ENCODE results near the gene GSTP1.
"Not testable (repeated sequence)": the region's sequence is repeated elsewhere in the genome, so short reads cannot be mapped to it uniquely, and the experiment has no call there.

GSTP1 gene

DNA sequence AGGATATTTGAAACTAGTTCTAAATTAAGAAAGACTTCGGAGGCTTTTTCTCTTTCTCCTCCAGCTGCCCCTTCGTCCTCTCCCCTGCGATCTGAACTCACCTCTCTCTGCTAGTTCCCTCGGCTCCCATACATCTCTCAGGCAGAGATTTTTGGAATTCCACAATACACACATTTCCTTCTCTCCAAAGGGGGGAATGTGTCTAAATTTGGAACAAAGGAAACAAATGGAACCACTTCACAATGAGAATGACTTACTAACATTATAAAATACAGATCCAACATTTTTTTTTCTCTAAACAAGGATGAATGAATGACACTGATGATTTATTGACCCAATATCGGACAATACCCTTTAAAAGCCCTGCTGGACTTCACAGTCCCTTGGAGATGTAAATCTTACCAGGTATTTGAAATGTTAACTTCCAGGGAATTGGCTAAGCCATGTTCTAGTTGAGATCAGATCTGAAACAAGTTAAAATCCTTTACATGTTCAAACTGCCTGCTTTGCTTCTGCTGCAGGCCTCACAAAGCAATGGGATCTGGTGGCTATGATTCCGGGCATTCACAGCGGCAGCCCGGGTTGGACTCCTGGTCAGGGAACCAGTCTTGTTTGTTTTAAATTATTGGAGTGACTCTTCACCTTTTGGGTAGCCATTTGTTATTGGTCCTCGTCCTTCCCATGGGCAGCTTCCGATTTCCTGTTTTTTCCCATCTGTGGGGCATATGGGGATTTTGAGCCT is 20.5 kb upstream of the GSTP1 start:
- no peak for DNase-seq

DNA sequence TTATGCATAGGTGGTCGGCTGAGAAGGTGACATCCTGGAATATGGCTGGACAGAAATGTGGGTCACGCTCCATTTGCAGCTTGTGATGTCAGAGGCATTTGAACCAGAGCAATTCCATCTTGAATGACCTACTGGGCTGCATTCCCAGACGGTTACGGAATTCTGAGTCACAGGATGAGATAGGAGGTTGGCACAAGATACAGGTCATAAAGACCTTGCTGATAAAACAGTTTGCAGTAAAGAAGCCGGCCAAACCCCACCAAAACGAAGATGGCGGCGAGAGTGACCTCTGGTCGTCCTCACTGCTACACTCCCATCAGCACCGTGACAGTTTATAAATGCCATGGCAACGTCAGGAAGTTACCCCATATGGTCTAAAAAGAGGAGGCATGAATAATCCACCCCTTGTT is 19.9 kb upstream of the GSTP1 start:
- DNase-seq: not testable (repeated sequence)

DNA sequence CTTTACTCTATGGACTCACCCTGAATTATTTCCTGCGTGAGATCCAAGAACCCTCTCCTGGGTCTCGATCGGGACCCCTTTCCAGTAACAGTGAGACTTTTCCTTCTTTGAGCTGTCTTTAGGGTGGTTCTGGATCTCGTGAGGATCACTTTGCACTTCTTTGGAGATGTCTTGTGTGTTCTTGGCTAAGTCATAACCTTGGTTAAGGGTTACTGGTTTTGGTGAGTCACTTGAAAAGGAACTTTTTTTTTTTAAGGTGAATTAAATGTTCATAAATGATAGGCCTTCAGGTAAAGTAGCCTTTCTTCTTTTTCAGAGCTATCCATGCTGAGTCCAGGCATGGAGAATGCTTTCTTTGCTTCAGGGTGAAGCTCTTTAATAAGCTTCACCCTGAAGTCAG is 19.4 kb upstream of the GSTP1 start:
- DNase-seq: no peak

DNA sequence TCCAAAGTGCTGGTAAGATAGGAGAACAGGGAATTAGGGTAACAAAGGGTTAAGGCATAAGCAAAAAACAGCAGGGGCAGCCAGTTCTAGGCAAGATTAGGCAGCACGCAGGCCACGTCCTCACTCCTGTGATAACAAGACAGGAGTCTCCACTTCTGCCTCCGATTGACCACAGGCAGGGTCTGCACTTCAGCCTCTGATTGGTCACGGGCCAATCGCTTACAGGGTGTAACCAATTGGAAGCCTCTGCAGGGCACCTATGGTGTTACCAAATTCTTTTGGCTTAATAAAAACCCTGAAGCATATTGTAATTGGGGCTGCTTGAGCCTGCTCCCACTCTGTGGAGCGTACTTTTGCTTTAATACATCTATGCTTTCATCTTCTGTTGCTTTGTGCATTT is 12.2 kb upstream of the GSTP1 start:
- no peak for DNase-seq

DNA sequence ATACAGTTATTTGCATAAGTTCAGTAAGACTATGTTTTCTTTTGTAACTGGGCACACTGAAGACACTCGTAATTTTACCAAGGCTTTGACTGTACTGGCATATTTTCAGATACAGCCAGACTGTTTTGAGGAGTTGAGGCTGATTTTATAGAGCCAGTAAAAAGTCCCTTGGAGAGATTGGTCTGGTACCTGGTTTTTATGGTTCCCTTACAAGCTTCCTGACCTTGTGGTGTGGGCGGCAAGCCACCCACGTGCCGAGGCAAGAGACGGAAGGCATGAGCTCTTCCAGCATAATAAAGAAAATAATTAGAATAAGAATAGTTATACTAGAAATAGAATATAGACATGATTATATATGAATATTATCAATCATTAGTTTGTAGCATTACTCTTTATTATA is 11.3 kb upstream of the GSTP1 start:
- DNase-seq: no peak

- DNase-seq: peak in 25 of 51 donors; percentile 3 to 60 (median 24)
Observed at GRCh38 chr11:67572747-67573419, 10.7 kb upstream of the GSTP1 start.

- DNase-seq: no peak
Observed at GRCh38 chr11:67574938-67575337, 8.7 kb upstream of the GSTP1 start.

- DNase-seq: no peak
Observed at GRCh38 chr11:67576735-67577475, 6.7 kb upstream of the GSTP1 start.

GRCh38 chr11:67577951-67578350 is 5.7 kb upstream of the GSTP1 start:
- DNase-seq: no peak

DNA sequence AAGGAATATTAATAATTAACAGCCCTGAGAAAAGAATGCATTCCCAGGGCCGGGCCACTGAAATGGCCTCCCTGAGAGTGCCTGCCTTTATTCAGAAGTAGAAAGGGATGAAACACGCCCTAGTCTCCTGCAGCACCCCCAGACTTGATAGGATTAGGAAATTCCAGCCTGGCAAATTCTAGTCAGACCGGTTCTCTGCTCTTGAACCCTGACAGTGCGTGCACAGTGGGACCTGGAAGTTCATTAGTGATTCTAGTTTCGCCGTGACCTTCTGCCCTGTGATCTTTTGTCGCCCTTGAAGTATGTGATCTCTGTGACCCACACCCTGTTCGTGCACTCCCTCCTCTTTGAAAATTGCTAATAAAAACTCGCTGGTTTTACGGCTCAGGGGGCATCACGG is 2.1 kb upstream of the GSTP1 start:
- DNase-seq: no peak

DNA sequence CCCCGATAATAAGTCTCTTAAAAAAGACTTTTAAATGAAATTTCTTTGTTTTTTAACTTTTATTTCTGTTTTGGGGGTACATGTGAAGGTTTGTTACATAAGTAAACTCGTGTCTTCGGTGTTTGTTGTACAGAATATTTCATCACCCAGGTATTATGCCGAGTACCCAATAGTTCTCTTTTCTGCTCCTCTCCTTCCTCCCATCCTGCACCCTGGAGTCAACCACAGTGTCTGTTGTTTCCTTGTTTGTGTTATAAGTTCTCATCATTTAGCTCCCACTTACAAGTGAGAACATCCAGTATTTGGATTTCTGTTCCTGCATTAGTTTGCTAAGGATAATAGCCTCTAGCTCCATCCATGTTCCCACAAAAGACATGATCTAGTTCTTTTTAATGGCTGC is 1.6 kb upstream of the GSTP1 start:
- no peak for DNase-seq

GRCh38 chr11:67584205-67584880 is 731 bp downstream of the GSTP1 start:
- DNase-seq: peak in 28 of 51 donors; percentile 27 to 70 (median 48)

GRCh38 chr11:67584881-67585873 is 1.6 kb downstream of the GSTP1 start:
- DNase-seq: no peak

- DNase-seq: no peak
Observed at GRCh38 chr11:67585911-67586310, 2.3 kb downstream of the GSTP1 start.

GRCh38 chr11:67586568-67587250 is 3.1 kb downstream of the GSTP1 start:
- no peak for DNase-seq

- DNase-seq: no peak
Observed at GRCh38 chr11:67588136-67588503, 4.5 kb downstream of the GSTP1 start.

GRCh38 chr11:67588899-67589415 is 5.3 kb downstream of the GSTP1 start:
- not testable (repeated sequence) for DNase-seq

- no peak for DNase-seq
Observed at GRCh38 chr11:67592880-67593564, 9.4 kb downstream of the GSTP1 start.

- no peak for DNase-seq
Observed at GRCh38 chr11:67593565-67593905, 9.9 kb downstream of the GSTP1 start.
